Measurements from ENCODE around the gene TARS1.
A peak's percentile ranks its signal among the peaks of the same experiment; 100 is the strongest.

Gene TARS1

GRCh38 chr5:33480876-33481275 is 40.1 kb downstream of the TARS1 start:
- no peak overlapping the region for H3K4me3 ChIP-seq (ENCODE audit: low read depth, low read length)
- no peak for TF ChIP-seq CTCF (conservative IDR thresholded peaks at IDR 0.05; ENCODE audit: low read depth, low read length)
- DNase-seq (ENCODE audit: low read depth) = no peak

DNA sequence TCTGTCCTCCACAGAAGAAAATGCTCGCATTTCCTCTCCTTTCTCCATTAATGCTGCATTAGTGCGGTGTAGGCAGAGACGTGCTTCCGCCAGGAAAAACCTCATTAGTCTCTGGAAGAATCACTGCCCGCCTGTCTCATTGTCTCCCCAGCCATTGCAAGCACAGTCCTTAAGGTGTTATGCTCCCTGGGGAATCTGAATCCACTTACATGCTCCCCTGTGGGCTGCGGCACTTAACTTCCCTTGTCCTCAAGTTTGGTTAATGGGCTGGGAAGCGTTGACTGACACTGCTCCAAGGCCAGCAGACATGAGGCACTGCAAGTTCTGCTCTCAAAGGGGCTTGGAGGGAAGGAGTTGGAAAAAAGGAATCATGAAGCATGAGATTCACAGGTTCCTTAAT is 41.6 kb downstream of the TARS1 start:
- no peak for TF ChIP-seq CTCF (conservative IDR thresholded peaks at IDR 0.05; ENCODE audit: low read depth, low read length)
- H3K4me3 ChIP-seq (ENCODE audit: low read depth, low read length) = no peak overlapping the region
- no peak for DNase-seq (ENCODE audit: low read depth)

DNA sequence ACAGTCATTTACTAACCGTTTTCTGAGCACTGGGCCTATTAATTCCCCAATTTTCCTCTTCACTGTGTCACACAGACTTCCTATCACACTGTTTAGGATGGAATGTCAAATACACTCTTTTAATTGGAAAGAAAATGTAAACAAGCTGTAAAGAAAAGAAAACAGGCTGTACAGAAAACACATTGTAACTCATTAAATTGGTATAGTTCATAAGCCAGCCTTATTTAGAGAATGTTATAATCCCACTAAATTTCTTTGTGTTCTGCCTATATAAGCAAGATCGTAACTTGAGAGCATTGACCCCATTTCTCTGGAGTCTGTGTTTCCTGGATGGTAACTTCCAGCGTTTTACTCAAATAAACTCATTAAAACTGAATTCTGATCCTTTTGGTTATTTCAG is 46.5 kb downstream of the TARS1 start:
- no peak for DNase-seq (ENCODE audit: low read depth)
- H3K4me3 ChIP-seq (ENCODE audit: low read depth, low read length) = no peak overlapping the region
- TF ChIP-seq CTCF (conservative IDR thresholded peaks at IDR 0.05; ENCODE audit: low read depth, low read length) = no peak

DNA sequence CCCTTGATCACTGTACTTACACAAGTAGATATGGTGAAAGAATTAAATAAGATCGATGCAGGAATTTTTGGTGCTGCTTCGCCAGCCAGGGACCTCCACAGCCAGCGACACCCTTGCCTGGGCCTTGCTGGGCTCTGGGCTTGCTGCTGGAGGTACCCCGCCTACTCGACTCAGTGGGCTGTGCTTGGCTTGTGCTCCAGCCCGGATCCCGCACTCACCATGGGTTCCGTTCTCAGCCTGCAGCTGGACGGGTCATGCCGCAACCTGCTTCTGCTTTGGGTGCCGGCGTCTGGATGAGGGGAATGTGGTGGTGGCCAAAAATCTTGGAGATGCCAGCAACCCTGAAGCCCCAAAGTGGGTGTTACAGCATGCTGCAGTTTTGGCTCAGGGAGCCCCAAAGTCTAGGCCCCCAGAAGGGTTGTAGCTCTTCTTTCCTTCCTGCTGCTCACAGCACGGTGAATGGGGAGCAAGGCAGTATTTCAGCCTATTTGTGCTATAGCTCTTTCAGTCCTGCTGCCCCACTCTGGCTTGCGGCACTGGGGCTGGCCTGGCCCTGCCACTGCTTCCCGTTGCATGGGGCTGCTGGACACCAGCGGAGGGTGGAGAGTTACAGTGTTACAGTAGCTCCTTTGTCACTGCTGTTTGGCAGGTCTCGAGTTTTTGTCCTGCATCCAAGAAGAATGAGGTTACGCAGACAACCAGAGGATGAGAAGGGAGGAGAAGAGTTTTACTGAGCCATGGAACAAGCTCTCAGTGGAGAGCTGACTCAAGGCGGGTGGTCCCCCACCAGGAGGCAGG is 48.0 kb downstream of the TARS1 start:
- no peak for TF ChIP-seq CTCF (conservative IDR thresholded peaks at IDR 0.05; ENCODE audit: low read depth, low read length)
- no peak overlapping the region for H3K4me3 ChIP-seq (ENCODE audit: low read depth, low read length)
- DNase-seq (ENCODE audit: low read depth) = no peak

- DNase-seq (ENCODE audit: low read depth) = no peak
- no peak overlapping the region for H3K4me3 ChIP-seq (ENCODE audit: low read depth, low read length)
- TF ChIP-seq CTCF (conservative IDR thresholded peaks at IDR 0.05; ENCODE audit: low read depth, low read length) = no peak
Measured at GRCh38 chr5:33489481-33490067, 48.8 kb downstream of the TARS1 start.

DNA sequence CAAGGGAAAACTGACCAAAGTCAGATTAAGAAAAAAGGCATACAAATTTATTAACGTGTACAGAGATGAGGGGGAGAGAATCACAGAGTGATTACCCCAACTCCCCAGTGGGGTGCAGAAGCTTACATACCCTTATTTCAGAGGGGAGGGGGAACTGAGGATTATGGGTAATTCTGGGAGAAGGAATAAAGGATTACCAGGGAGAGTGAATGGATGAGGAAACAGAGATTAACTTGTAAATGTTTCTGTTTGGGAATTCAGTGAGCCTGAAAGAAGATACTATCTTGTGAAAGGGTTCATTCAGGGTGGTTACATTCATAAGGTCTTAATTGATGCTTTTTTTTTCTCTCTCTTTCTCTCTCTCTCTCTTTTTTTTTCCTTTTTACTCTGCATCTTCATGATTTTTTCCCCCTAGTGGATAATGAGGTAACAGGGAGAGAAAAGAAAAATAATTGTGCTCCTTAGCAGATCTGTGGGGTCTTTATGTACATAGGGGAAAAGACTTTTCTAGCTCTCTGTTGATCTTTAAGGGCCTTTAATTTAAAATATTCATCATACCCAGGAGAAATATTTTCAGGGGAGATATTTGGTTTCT is 49.4 kb downstream of the TARS1 start:
- peak; percentile 33 for TF ChIP-seq CTCF (conservative IDR thresholded peaks at IDR 0.05; ENCODE audit: low read depth, low read length)
- H3K4me3 ChIP-seq (ENCODE audit: low read depth, low read length) = no peak overlapping the region
- no peak for DNase-seq (ENCODE audit: low read depth)
